ENCODE results near the gene INTS1. TPM values are rescaled to one million over a fixed set of nuclear protein-coding genes. Genes with fewer than 3 reads are reported as not detected.

Gene INTS1
- total RNA-seq, 1 experiment from 2014 or later: 161 TPM

- H3K27me3 Mint-ChIP-seq (ENCODE audit: low read depth): no peaks in the 10 kb centered on the region; the same call in 1 of the 2 replicates
- ChIA-PET CTCF (interaction anchor here (1.1 to 3.0 kb wide), 3 partner anchors 25 to 211 kb away, joined by 3 to 28 read pairs (median 4); partner anchors contain the start of gene MICALL2), POLR2A (no interaction called here)
- H3K36me3 Mint-ChIP-seq: no peaks in the 10 kb centered on the region
- H3K4me1 Mint-ChIP-seq: no peaks in the 10 kb centered on the region; the same call in 1 of the 2 replicates
- H3K27ac Mint-ChIP-seq: no peak overlapping the region
- H3K9me3 Mint-ChIP-seq: peaks cover 4% of the 10 kb centered on the region; the same call in 1 of the 2 replicates
- DNase-seq (ENCODE audit: low spot score) (no peak), ATAC-seq (no peak)
- no peak overlapping the region for H3K4me3 Mint-ChIP-seq
- TF ChIP-seq GABPB1 (CRISPR knock-in tag; IDR thresholded peaks at IDR 0.05) (no peak), ESRRA (CRISPR knock-in tag; IDR thresholded peaks at IDR 0.05; ENCODE audit: borderline replicate concordance) (no peak), USF1 (CRISPR knock-in tag; IDR thresholded peaks at IDR 0.05) (no peak), ARID4B (CRISPR knock-in tag; IDR thresholded peaks at IDR 0.05; ENCODE audit: borderline replicate concordance) (no peak), CTCF (IDR thresholded peaks at IDR 0.05) (no peak), MAX (CRISPR knock-in tag; IDR thresholded peaks at IDR 0.05) (no peak), IRF2 (CRISPR knock-in tag; IDR thresholded peaks at IDR 0.05; ENCODE audit: borderline replicate concordance, low read depth) (no peak), ZNF138 (CRISPR knock-in tag; conservative IDR thresholded peaks at IDR 0.05) (no peak), OVOL2 (CRISPR knock-in tag; IDR thresholded peaks at IDR 0.05; ENCODE audit: borderline replicate concordance) (no peak), NR1H2 (CRISPR knock-in tag; IDR thresholded peaks at IDR 0.05) (no peak), ZNF263 (CRISPR knock-in tag; IDR thresholded peaks at IDR 0.05; ENCODE audit: low read depth) (no peak), HMGXB4 (CRISPR knock-in tag; IDR thresholded peaks at IDR 0.05) (no peak), SP1 (CRISPR knock-in tag; conservative IDR thresholded peaks at IDR 0.05) (no peak), USF2 (CRISPR knock-in tag; IDR thresholded peaks at IDR 0.05) (no peak), AFF4 (CRISPR knock-in tag; IDR thresholded peaks at IDR 0.05; ENCODE audit: borderline replicate concordance) (no peak), JUN (CRISPR knock-in tag; IDR thresholded peaks at IDR 0.05) (no peak), ATF3 (CRISPR knock-in tag; conservative IDR thresholded peaks at IDR 0.05) (no peak), MLX (CRISPR knock-in tag; IDR thresholded peaks at IDR 0.05) (no peak), ZNF512 (CRISPR knock-in tag; IDR thresholded peaks at IDR 0.05; ENCODE audit: borderline replicate concordance) (no peak)
These were observed 69.1 kb downstream of the INTS1 start for GRCh38 chr7:1434891-1435670.
